ENCODE measurements around the gene TUBA4A. TPM values are rescaled to one million over a fixed set of nuclear protein-coding genes. Genes with fewer than 3 reads are reported as not detected.

Gene TUBA4A
- total RNA-seq, 4 donors from 2014 or later: 39.2 to 101 (median 70.8) TPM

- 96% methylated on average over 15 of the region's 15 CpGs; no CpG with 5 or more reads in 1 of the 2 donors for whole genome bisulfite sequencing, 2 donors (ENCODE audit: low coverage in 1 of 2)
- no peaks in the 10 kb centered on the region for H3K9me3 ChIP-seq
- intact Hi-C loops (cut with DNase I; ENCODE audit: low total_unique reads): no loop called here
- H3K27ac ChIP-seq: no peak overlapping the region
- H3K4me1 ChIP-seq: peaks cover 12 to 27% (median 22%) of the 10 kb centered on the region in 4 donors
- no peak for DNase-seq
- no peaks in the 10 kb centered on the region for H3K27me3 ChIP-seq
- H3K36me3 ChIP-seq: peaks cover 0 to 4% (median 0%) of the 10 kb centered on the region in 4 donors
- in situ Hi-C loops (cut with MboI; ENCODE audit: low pct_ligation_motif_present in 1 of 4, low pct_unique_long_range_greater_than_20kb in 1 of 4, low sequenced_read_pairs in 3 of 4): loop anchor here in 1 of 4 donors (10.0 kb wide), 1 partner anchor 49 kb away; the partner anchor contains the start of gene NHEJ1
- no peak for TF ChIP-seq CTCF (IDR thresholded peaks at IDR 0.05)
- no peak for TF ChIP-seq POLR2A (IDR thresholded peaks at IDR 0.05)
- no peak for TF ChIP-seq EP300 (IDR thresholded peaks at IDR 0.05; ENCODE audit: low read depth)
- TF ChIP-seq POLR2AphosphoS5 (IDR thresholded peaks at IDR 0.05): no peak
- no peak overlapping the region for H3K4me3 ChIP-seq
These were observed 39.6 kb downstream of the TUBA4A start for GRCh38 chr2:219214141-219214540.

- in situ Hi-C loops (cut with MboI; ENCODE audit: low pct_ligation_motif_present in 1 of 4, low pct_unique_long_range_greater_than_20kb in 1 of 4, low sequenced_read_pairs in 3 of 4): loop anchor here in 1 of 4 donors (10.0 kb wide), 1 partner anchor 49 kb away; the partner anchor contains the start of gene NHEJ1
These were observed 40.1 kb downstream of the TUBA4A start for GRCh38 chr2:219213486-219214071.

GRCh38 chr2:219213026-219213415 lies 40.7 kb downstream of the TUBA4A start:
- H3K4me3 ChIP-seq: no peak overlapping the region
- no peak for TF ChIP-seq EP300 (IDR thresholded peaks at IDR 0.05; ENCODE audit: low read depth)
- TF ChIP-seq CTCF (IDR thresholded peaks at IDR 0.05): no peak
- no peak for TF ChIP-seq POLR2AphosphoS5 (IDR thresholded peaks at IDR 0.05)
- TF ChIP-seq POLR2A (IDR thresholded peaks at IDR 0.05): no peak
- H3K4me1 ChIP-seq: peaks cover 9 to 20% (median 18%) of the 10 kb centered on the region in 4 donors
- WGBS, 2 donors (ENCODE audit: low coverage in 1 of 2): 91 to 100% methylated on average over 1 to 8 of the region's 8 CpGs
- no peak overlapping the region for H3K27ac ChIP-seq
- H3K9me3 ChIP-seq: no peaks in the 10 kb centered on the region
- in situ Hi-C loops (cut with MboI; ENCODE audit: low pct_ligation_motif_present in 1 of 4, low pct_unique_long_range_greater_than_20kb in 1 of 4, low sequenced_read_pairs in 3 of 4) (loop anchor here in 1 of 4 donors (10.0 kb wide), 1 partner anchor 48 kb away; the partner anchor contains the start of gene NHEJ1), intact Hi-C loops (cut with DNase I; ENCODE audit: low total_unique reads) (no loop called here)
- H3K36me3 ChIP-seq: peaks cover 0 to 4% (median 0%) of the 10 kb centered on the region in 4 donors
- no peaks in the 10 kb centered on the region for H3K27me3 ChIP-seq
- DNase-seq: no peak

More at GRCh38 chr2:219213486-219214071, 40.1 kb downstream of the TUBA4A start:
- H3K27ac ChIP-seq: no peak overlapping the region
- no peaks in the 10 kb centered on the region for H3K9me3 ChIP-seq
- no peak overlapping the region for H3K4me3 ChIP-seq
- WGBS, 2 donors (ENCODE audit: low coverage in 1 of 2): 88% methylated on average over 10 of the region's 10 CpGs; no CpG with 5 or more reads in 1 of the 2 donors
- H3K4me1 ChIP-seq: peaks cover 11 to 21% (median 19%) of the 10 kb centered on the region in 4 donors
- TF ChIP-seq EP300 (IDR thresholded peaks at IDR 0.05; ENCODE audit: low read depth): no peak
- TF ChIP-seq POLR2AphosphoS5 (IDR thresholded peaks at IDR 0.05): no peak
- TF ChIP-seq CTCF (IDR thresholded peaks at IDR 0.05): no peak
- TF ChIP-seq POLR2A (IDR thresholded peaks at IDR 0.05): no peak
- DNase-seq: no peak
- H3K27me3 ChIP-seq: no peaks in the 10 kb centered on the region
- H3K36me3 ChIP-seq: peaks cover 0 to 4% (median 0%) of the 10 kb centered on the region in 4 donors
- intact Hi-C loops (cut with DNase I; ENCODE audit: low total_unique reads): no loop called here

- intact Hi-C loops (cut with DNase I; ENCODE audit: low total_unique reads) (no loop called here), in situ Hi-C loops (cut with MboI; ENCODE audit: low pct_ligation_motif_present in 1 of 4, low pct_unique_long_range_greater_than_20kb in 1 of 4, low sequenced_read_pairs in 3 of 4) (loop anchor here in 1 of 4 donors (10.0 kb wide), 1 partner anchor 46 kb away; the partner anchor contains the start of gene NHEJ1)
- H3K36me3 ChIP-seq: peaks cover 0 to 4% (median 0%) of the 10 kb centered on the region in 4 donors
- H3K4me1 ChIP-seq: peaks cover 7 to 18% (median 16%) of the 10 kb centered on the region in 4 donors
- TF ChIP-seq POLR2A (IDR thresholded peaks at IDR 0.05) (no peak), EP300 (IDR thresholded peaks at IDR 0.05; ENCODE audit: low read depth) (no peak), CTCF (IDR thresholded peaks at IDR 0.05) (no peak), POLR2AphosphoS5 (IDR thresholded peaks at IDR 0.05) (no peak)
- H3K27me3 ChIP-seq: no peaks in the 10 kb centered on the region
- no peak for DNase-seq
- H3K27ac ChIP-seq: peak overlapping the region in 1 of 4 donors; percentile 5
- WGBS, 2 donors (ENCODE audit: low coverage in 1 of 2): 80 to 92% methylated on average over 1 to 9 of the region's 9 CpGs
- H3K9me3 ChIP-seq: no peaks in the 10 kb centered on the region
- no peak overlapping the region for H3K4me3 ChIP-seq
These were observed 42.8 kb downstream of the TUBA4A start for GRCh38 chr2:219210886-219211362.
